ENCODE results near the gene SCTR.

- no peak for TF ChIP-seq CTCF (conservative IDR thresholded peaks at IDR 0.05)
- no peak for TF ChIP-seq EZH2 (IDR thresholded peaks at IDR 0.05; ENCODE audit: low read depth)
Measured at GRCh38 chr2:119472749-119473148, 51.5 kb downstream of the SCTR start.

All from PC-9 (cell line).